ENCODE measurements around the gene TIGIT. TPM values are rescaled to one million over a fixed set of nuclear protein-coding genes. Genes with fewer than 3 reads are reported as not detected.

TIGIT gene
- polyA plus RNA-seq, 1 donor from 2014 or later, result 1.1 TPM

DNA sequence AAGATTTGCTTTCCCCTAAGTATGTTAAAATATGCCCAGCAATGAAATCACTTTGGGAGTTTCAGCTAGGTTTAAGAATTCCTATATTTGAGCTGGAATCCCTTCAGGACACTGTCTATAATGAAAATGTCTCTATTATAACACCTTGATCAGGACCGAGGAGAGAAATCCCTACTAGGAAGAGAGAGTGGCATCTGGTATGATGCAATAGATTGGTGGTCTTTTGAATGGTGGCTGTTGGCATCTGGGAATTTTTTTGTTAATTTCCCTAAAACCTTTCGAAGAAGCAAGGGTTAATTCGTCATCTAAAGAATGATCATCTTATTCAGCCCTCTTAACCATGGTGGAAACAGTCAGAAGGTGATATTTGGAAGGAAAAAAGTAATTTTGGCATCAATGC lies 43.0 kb downstream of the TIGIT start:
- no peak overlapping the region for H3K4me2 ChIP-seq (ENCODE audit: low read length)
- TF ChIP-seq MXI1 (conservative IDR thresholded peaks at IDR 0.05; ENCODE audit: poor library complexity, severe bottlenecking) (no peak), RAD21 (conservative IDR thresholded peaks at IDR 0.05) (no peak), EP300 (conservative IDR thresholded peaks at IDR 0.05; ENCODE audit: poor library complexity, severe bottlenecking) (no peak)
- no peaks in the 10 kb centered on the region for H3K9me3 ChIP-seq (ENCODE audit: low read length)
- H3K36me3 ChIP-seq (ENCODE audit: insufficient read depth, low read length), result peaks cover 11% of the 10 kb centered on the region
- no peaks in the 10 kb centered on the region for H3K9me2 ChIP-seq (ENCODE audit: insufficient read depth, low read length)
- H3K27ac ChIP-seq (ENCODE audit: low read length), result no peak overlapping the region
- H3K4me3 ChIP-seq (ENCODE audit: low read length), result no peak overlapping the region
- H2AFZ ChIP-seq (ENCODE audit: low read depth, low read length), result no peak overlapping the region
- no peak overlapping the region for H3K9ac ChIP-seq (ENCODE audit: low read length)
- no peaks in the 10 kb centered on the region for H4K20me1 ChIP-seq (ENCODE audit: insufficient read depth)
- no peaks in the 10 kb centered on the region for H3K79me2 ChIP-seq (replicated peaks; ENCODE audit: insufficient read depth, low read length)
- H3F3A ChIP-seq (ENCODE audit: insufficient read depth, low read length, poor library complexity, severe bottlenecking), result no peaks in the 10 kb centered on the region
- H3K27me3 ChIP-seq (ENCODE audit: insufficient read depth, low read depth, low read length), result no peaks in the 10 kb centered on the region

DNA sequence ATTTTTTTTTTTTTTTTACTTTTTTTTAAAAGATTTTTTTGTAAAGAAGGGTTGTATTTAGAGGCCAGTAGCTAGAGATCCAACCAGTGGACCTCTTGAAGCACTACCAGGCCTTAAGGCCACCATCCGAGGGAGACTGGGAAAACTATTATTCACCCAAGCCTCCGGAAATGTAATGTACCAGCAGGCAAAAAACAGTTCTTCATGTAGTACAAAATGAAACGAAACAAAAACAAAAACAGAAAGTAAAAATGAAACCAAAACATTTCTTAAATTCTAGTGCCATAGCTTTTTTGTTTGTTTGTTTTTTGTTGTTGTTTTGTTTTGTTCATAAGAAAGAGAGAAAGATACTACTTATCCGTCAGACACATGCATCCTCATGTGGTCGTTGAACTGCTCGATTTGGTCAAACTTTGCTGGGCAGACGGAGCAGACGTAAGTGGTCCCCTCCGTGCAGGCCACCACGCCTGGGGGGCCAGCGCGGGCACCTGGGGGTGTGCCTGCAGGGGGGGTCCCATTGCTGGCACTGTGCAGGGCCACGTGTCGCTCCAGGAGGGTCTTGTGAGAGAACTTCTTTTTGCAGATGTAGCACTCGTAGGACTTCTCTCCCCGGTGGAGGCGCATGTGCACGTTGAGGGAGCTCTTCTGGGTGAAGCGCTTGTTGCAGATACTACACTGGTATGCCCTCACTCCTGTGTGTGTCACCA lies 45.0 kb downstream of the TIGIT start:
- H3K4me3 ChIP-seq (ENCODE audit: low read length), result no peak overlapping the region
- H3K9ac ChIP-seq (ENCODE audit: low read length), result no peak overlapping the region
- H2AFZ ChIP-seq (ENCODE audit: low read depth, low read length), result no peak overlapping the region
- H3K9me2 ChIP-seq (ENCODE audit: insufficient read depth, low read length), result no peaks in the 10 kb centered on the region
- H3K9me3 ChIP-seq (ENCODE audit: low read length), result no peaks in the 10 kb centered on the region
- no peaks in the 10 kb centered on the region for H4K20me1 ChIP-seq (ENCODE audit: insufficient read depth)
- no peak overlapping the region for H3K4me2 ChIP-seq (ENCODE audit: low read length)
- no peaks in the 10 kb centered on the region for H3K79me2 ChIP-seq (replicated peaks; ENCODE audit: insufficient read depth, low read length)
- no peaks in the 10 kb centered on the region for H3K27me3 ChIP-seq (ENCODE audit: insufficient read depth, low read depth, low read length)
- TF ChIP-seq MXI1 (conservative IDR thresholded peaks at IDR 0.05; ENCODE audit: poor library complexity, severe bottlenecking), result no peak
- TF ChIP-seq POLR2AphosphoS5 (IDR thresholded peaks at IDR 0.05), result no peak
- TF ChIP-seq, protein P1, sequence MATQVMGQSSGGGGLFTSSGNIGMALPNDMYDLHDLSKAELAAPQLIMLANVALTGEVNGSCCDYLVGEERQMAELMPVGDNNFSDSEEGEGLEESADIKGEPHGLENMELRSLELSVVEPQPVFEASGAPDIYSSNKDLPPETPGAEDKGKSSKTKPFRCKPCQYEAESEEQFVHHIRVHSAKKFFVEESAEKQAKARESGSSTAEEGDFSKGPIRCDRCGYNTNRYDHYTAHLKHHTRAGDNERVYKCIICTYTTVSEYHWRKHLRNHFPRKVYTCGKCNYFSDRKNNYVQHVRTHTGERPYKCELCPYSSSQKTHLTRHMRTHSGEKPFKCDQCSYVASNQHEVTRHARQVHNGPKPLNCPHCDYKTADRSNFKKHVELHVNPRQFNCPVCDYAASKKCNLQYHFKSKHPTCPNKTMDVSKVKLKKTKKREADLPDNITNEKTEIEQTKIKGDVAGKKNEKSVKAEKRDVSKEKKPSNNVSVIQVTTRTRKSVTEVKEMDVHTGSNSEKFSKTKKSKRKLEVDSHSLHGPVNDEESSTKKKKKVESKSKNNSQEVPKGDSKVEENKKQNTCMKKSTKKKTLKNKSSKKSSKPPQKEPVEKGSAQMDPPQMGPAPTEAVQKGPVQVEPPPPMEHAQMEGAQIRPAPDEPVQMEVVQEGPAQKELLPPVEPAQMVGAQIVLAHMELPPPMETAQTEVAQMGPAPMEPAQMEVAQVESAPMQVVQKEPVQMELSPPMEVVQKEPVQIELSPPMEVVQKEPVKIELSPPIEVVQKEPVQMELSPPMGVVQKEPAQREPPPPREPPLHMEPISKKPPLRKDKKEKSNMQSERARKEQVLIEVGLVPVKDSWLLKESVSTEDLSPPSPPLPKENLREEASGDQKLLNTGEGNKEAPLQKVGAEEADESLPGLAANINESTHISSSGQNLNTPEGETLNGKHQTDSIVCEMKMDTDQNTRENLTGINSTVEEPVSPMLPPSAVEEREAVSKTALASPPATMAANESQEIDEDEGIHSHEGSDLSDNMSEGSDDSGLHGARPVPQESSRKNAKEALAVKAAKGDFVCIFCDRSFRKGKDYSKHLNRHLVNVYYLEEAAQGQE (IDR thresholded peaks at IDR 0.05; ENCODE audit: borderline replicate concordance), result no peak
- no peak for TF ChIP-seq TAF1 (IDR thresholded peaks at IDR 0.05; ENCODE audit: low read depth)
- no peak for TF ChIP-seq EZH2 (IDR thresholded peaks at IDR 0.05; ENCODE audit: borderline replicate concordance, insufficient read depth, low read length, poor library complexity, severe bottlenecking)
- TF ChIP-seq, protein P2, sequence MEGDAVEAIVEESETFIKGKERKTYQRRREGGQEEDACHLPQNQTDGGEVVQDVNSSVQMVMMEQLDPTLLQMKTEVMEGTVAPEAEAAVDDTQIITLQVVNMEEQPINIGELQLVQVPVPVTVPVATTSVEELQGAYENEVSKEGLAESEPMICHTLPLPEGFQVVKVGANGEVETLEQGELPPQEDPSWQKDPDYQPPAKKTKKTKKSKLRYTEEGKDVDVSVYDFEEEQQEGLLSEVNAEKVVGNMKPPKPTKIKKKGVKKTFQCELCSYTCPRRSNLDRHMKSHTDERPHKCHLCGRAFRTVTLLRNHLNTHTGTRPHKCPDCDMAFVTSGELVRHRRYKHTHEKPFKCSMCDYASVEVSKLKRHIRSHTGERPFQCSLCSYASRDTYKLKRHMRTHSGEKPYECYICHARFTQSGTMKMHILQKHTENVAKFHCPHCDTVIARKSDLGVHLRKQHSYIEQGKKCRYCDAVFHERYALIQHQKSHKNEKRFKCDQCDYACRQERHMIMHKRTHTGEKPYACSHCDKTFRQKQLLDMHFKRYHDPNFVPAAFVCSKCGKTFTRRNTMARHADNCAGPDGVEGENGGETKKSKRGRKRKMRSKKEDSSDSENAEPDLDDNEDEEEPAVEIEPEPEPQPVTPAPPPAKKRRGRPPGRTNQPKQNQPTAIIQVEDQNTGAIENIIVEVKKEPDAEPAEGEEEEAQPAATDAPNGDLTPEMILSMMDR (IDR thresholded peaks at IDR 0.05; ENCODE audit: poor library complexity, severe bottlenecking), result no peak
- no peak for TF ChIP-seq RAD21 (conservative IDR thresholded peaks at IDR 0.05)
- TF ChIP-seq SMC3 (conservative IDR thresholded peaks at IDR 0.05; ENCODE audit: poor library complexity), result no peak
- no peak for TF ChIP-seq EP300 (conservative IDR thresholded peaks at IDR 0.05; ENCODE audit: poor library complexity, severe bottlenecking)
- H3K27ac ChIP-seq (ENCODE audit: low read length), result no peak overlapping the region
- H3F3A ChIP-seq (ENCODE audit: insufficient read depth, low read length, poor library complexity, severe bottlenecking), result no peaks in the 10 kb centered on the region
- peaks cover 11% of the 10 kb centered on the region for H3K36me3 ChIP-seq (ENCODE audit: insufficient read depth, low read length)

All from neural cell (in vitro differentiated cells).